Muscle of leg (tissue), 11 donors: ENCODE data around the gene UBR3. TPM values are rescaled to one million over a fixed set of nuclear protein-coding genes. Genes with fewer than 3 reads are reported as not detected.
"Not testable (repeated sequence)": the region's sequence is repeated elsewhere in the genome, so short reads cannot be mapped to it uniquely, and the experiment has no call there.

ENCODE experiments used
- DNase-seq: peaks from one replicate; pipeline ENCODE4 v3.0.0; 2013
- H3K27ac ChIP-seq: one replicate; pipeline ENCODE4 v1.5.1; 2013; ENCODE audit warnings: mild to moderate bottlenecking, low read length, control low read depth
- H3K27me3 ChIP-seq: one replicate; pipeline ENCODE4 v1.6.1; 2013; ENCODE audit warnings: low read length; ENCODE audit not compliant: control insufficient read depth, insufficient read depth
- H3K36me3 ChIP-seq: one replicate; pipeline ENCODE4 v1.6.1; 2013; ENCODE audit warnings: low read length; ENCODE audit not compliant: control insufficient read depth, insufficient read depth
- H3K4me1 ChIP-seq: one replicate; pipeline ENCODE4 v1.6.1; 2013; ENCODE audit warnings: low read length; ENCODE audit not compliant: control insufficient read depth, insufficient read depth
- H3K4me3 ChIP-seq: one replicate; pipeline ENCODE4 v1.5.1; 2013; ENCODE audit warnings: low read length, control low read depth
- H3K9me3 ChIP-seq: replicated peaks from 2 replicates; pipeline ENCODE4 v1.6.1; 2013; ENCODE audit warnings: low read depth, low read length; ENCODE audit not compliant: control insufficient read depth
- WGBS: methylation state at CpG from one replicate; pipeline ENCODE4 v1.1.5; 2013; ENCODE audit warnings: missing lambda C conversion rate; ENCODE audit not compliant: insufficient coverage; 5-methylcytosine and 5-hydroxymethylcytosine counted together
- polyA plus RNA-seq, 8 donors: library from polyadenylated mRNA; unstranded; fragments of 120-200 nt; gene quantifications; one replicate each; pipeline versions ENCODE4 v1.2.1 to v1.2.3, GENCODE V29; 2013; ENCODE audit warnings: inconsistent platforms in 1 of 8, low replicate concordance in 1 of 8; ENCODE audit not compliant: insufficient read length in 8 of 8, insufficient read depth in 1 of 8
- total RNA-seq: library from RNA; stranded (reverse); fragments of 120-200 nt; gene quantifications from one replicate; pipeline ENCODE4 v1.2.4, GENCODE V29; 2013

UBR3 gene
- total and polyA plus RNA-seq, 9 donors = 30.3 to 52.8 (median 39.7) TPM

DNA sequence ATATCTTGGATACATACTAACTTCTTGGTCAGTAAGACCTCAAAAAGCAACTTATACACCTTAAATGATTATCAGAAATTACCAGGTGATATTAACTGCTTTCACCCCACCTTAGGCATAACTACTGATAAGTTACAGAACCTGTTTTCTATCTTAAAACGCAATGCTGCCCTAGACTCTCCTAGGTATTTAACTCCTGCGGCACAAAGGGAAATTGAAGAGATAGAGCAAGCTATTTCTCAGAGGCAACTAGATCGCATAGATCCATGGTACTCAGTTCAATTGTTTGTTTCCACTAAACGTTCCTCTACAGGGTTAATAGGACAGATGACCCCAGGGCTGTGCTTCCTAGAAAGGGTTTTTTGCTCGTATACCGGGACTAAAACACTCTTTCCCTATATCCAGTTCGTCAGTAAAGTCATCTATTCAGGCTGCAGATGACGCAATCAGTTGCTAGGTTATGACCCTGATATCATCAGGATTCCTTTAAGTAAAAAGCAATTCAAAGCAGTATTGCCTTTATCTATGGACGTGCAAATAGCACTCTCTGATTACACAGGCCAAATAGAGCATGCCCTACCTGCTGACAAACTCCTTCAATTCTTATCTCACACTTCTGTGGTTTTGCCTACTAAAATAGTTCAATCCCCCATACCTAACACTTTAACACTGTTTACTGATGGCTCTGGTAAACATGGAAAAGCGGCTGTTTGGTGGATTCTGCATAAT is 288.4 kb downstream of the UBR3 start:
- Histone ChIP-seq H3K4me3 (no peak overlapping the region), H3K9me3 (peaks cover 2% of the 10 kb centered on the region), H3K27me3 (no peaks in the 10 kb centered on the region), H3K36me3 (no peaks in the 10 kb centered on the region), H3K27ac (no peak overlapping the region), H3K4me1 (peaks cover 5% of the 10 kb centered on the region)
- no peak for DNase-seq
- 71% methylated on average over 7 of the region's 10 CpGs for WGBS

GRCh38 chr2:170118641-170119040 is 291.4 kb downstream of the UBR3 start:
- no peaks in the 10 kb centered on the region for H3K4me1 ChIP-seq
- no CpG with 5 or more reads among the region's 2 CpGs for WGBS
- no peak overlapping the region for H3K4me3 ChIP-seq
- H3K27me3 ChIP-seq = no peaks in the 10 kb centered on the region
- H3K9me3 ChIP-seq = no peaks in the 10 kb centered on the region
- H3K27ac ChIP-seq = no peak overlapping the region
- DNase-seq = no peak
- no peaks in the 10 kb centered on the region for H3K36me3 ChIP-seq

- 79% methylated on average over 4 of the region's 4 CpGs for WGBS
- not testable (repeated sequence) for DNase-seq, H3K4me3 ChIP-seq, H3K4me1 ChIP-seq, H3K27me3 ChIP-seq, H3K27ac ChIP-seq, H3K9me3 ChIP-seq, H3K36me3 ChIP-seq
Observed at GRCh38 chr2:170119326-170119725, 292.1 kb downstream of the UBR3 start.

- no CpG with 5 or more reads among the region's 1 CpG for WGBS
- Histone ChIP-seq H3K27ac (no peak overlapping the region), H3K27me3 (peaks cover 3% of the 10 kb centered on the region), H3K4me3 (no peak overlapping the region), H3K4me1 (no peaks in the 10 kb centered on the region), H3K36me3 (no peaks in the 10 kb centered on the region), H3K9me3 (no peaks in the 10 kb centered on the region)
- no peak for DNase-seq
Observed at GRCh38 chr2:170121689-170122088, 294.4 kb downstream of the UBR3 start.

DNA sequence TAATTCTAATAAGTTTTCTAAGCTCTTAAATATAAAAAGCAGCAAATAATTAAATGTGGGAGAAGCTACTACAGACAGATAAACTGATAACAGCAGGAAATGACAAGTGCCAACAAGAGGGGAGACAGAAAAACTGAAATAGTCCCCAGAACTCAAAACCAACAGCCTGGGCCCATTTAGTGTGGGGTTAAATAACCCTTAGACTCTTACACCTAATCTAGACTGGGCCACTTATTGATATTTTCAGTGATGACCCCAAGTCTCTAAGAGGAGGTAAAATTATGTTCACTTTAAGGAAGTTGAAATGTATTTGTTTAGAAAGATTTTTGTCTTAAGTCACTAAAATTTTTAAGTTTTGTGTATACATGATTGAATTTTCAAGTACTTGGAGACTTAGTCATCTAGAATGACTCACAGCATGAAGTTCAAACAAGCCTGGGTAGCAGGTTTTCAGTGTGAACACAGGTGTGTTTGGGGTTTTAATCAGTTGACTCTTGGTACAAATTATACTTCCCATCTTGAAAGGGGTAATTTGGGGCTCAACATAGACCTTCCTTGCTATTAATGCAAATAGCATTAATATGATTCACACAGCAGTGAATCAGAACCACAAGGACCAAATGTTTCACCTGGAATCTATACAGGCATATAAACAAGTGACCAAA is 295.8 kb downstream of the UBR3 start:
- Histone ChIP-seq H3K4me3 (no peak overlapping the region), H3K4me1 (no peaks in the 10 kb centered on the region), H3K36me3 (no peaks in the 10 kb centered on the region), H3K27me3 (peaks cover 3% of the 10 kb centered on the region), H3K9me3 (no peaks in the 10 kb centered on the region), H3K27ac (no peak overlapping the region)
- DNase-seq = no peak

GRCh38 chr2:170123593-170123992 is 296.3 kb downstream of the UBR3 start:
- H3K36me3 ChIP-seq = no peaks in the 10 kb centered on the region

DNA sequence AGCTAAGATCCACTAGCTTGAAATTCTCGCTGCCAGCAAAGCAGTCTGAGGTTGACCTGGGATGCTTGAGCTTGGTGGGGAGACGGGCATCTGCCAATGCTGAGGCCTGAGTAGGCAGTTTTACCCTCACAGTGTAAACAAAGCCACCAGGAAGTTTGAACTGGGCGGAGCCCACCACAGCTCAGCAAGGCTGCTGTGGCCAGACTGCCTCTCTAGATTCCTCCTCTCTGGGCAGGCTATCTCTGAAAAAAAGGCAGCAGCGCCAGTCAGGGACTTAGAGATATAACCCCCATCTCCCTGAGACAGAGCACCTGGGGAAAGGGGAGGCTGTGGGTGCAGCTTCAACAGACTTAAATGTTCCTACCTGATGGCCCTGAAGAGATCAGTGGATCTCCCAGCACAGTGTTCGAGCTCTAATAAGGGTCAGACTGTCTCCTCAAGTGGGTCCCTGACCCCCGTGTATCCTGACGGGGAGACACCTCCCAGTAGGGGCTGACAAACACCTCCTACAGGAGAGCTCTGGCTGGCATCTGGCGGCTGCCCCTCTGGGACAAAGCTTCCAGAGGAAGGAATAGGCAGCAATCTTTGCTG is 299.0 kb downstream of the UBR3 start:
- H3K36me3 ChIP-seq, H3K4me1 ChIP-seq, H3K4me3 ChIP-seq, H3K9me3 ChIP-seq, H3K27ac ChIP-seq, H3K27me3 ChIP-seq, DNase-seq: not testable (repeated sequence)
- WGBS = 82% methylated on average over 5 of the region's 8 CpGs

More at GRCh38 chr2:170123593-170123992, 296.3 kb downstream of the UBR3 start:
- H3K27me3 ChIP-seq = peaks cover 3% of the 10 kb centered on the region
- peak; percentile 24 for DNase-seq
- H3K4me1 ChIP-seq = no peaks in the 10 kb centered on the region
- no peak overlapping the region for H3K4me3 ChIP-seq
- H3K27ac ChIP-seq = no peak overlapping the region
- no CpG with 5 or more reads among the region's 2 CpGs for WGBS
- H3K9me3 ChIP-seq = no peaks in the 10 kb centered on the region

Other genes starting within 250 kb of the UBR3 start
- 35.2 TPM for gene PPIG, start 243.1 kb upstream of the UBR3 start, total RNA-seq
- 10 to 100 TPM; 44.5 to 61.0 (median 50.5) TPM for gene PPIG, start 243.1 kb upstream of the UBR3 start, polyA plus RNA-seq
- gene CFAP210, start 133.0 kb upstream of the UBR3 start, total RNA-seq = not detected
- gene CFAP210, start 133.0 kb upstream of the UBR3 start, polyA plus RNA-seq = under 1 TPM; 0.10 to 0.57 (median 0.17) TPM
- 3.7 TPM for gene PHOSPHO2, start 133.0 kb upstream of the UBR3 start, total RNA-seq
- gene PHOSPHO2, start 133.0 kb upstream of the UBR3 start, polyA plus RNA-seq = 1 to 10 TPM; 2.7 to 8.2 (median 4.5) TPM
- 39.9 TPM for gene KLHL23, start 93.6 kb upstream of the UBR3 start, total RNA-seq
- 10 to 100 TPM; 22.2 to 31.5 (median 29.3) TPM for gene KLHL23, start 93.6 kb upstream of the UBR3 start, polyA plus RNA-seq
- 76.4 TPM for gene SSB, start 28.6 kb upstream of the UBR3 start, total RNA-seq
- 100 to 1,000 TPM; 105 to 128 (median 116) TPM for gene SSB, start 28.6 kb upstream of the UBR3 start, polyA plus RNA-seq
- 42.4 TPM for gene METTL5, start 2.5 kb upstream of the UBR3 start, total RNA-seq
- gene METTL5, start 2.5 kb upstream of the UBR3 start, polyA plus RNA-seq = 10 to 100 TPM; 45.8 to 64.2 (median 55.2) TPM